Activated T-cell treated with anti-CD3 and anti-CD28 coated beads for 48 hours (primary cell): Measurements from ENCODE around the gene POLD2.

ENCODE experiments used
- DNase-seq: peaks from one replicate; pipeline ENCODE4 v3.0.0-alpha.2; 2020; ENCODE audit warnings: low read depth

Gene POLD2

GRCh38 chr7:44152971-44153947, 29.9 kb upstream of the POLD2 start:
- no peak for DNase-seq

GRCh38 chr7:44151956-44152355, 28.6 kb upstream of the POLD2 start:
- DNase-seq = no peak

- no peak for DNase-seq
These were observed 27.9 kb upstream of the POLD2 start for GRCh38 chr7:44150966-44151941.

- no peak for DNase-seq
These were observed 27.1 kb upstream of the POLD2 start for GRCh38 chr7:44150466-44150832.

- no peak for DNase-seq
These were observed 26.5 kb upstream of the POLD2 start for GRCh38 chr7:44149571-44150465.

DNA sequence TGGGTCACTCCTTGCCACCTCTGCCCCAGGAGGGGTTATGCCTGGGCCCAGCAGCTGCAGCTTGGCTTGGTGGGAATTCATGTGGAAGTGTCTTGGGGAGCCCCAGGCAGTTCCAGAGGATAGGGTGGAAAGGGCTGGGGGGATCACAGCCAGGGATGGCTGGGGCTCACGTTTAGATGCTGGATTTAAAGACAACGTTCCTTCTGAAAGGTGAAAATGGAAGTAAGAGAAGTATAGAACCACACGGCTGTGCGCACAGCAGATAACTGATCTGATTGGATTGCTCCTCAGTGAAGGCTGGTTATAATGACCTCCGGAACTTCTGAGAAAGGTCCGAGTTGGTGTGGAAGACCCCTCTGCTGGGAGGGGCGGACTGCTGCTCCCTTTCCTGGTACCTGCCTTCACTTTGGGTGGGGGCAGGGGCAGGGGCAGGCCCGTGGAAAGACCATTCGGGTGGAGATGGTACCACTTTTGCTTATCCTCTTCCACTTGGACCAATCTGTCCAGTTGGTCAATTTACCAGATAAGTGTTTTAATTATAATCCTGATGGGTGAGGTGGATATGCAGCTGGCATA, 25.7 kb upstream of the POLD2 start:
- DNase-seq = no peak

DNA sequence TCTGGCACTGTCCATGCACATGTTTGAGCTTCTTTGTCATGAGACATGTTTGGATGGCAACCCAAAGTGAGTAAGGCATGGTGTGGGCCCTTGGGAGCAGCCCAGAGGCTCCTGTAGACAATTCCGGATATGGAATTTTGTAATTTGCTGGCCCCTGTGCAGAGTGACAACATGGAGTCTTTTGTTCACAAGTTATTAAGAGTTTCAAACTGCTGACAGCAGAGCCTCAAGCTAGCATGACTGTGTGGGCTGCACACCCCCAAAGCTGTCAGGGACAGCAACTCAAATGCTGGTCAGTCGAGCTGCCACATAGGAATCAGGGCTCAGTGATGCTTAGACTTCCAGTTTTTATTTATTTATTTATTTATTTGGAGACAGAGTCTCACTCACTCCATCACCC, 24.8 kb upstream of the POLD2 start:
- DNase-seq = no peak

GRCh38 chr7:44147026-44147991, 24.0 kb upstream of the POLD2 start:
- DNase-seq = no peak

- DNase-seq = peak; percentile 52
These were observed 22.9 kb upstream of the POLD2 start for GRCh38 chr7:44145969-44146911.

- peak; percentile 47 for DNase-seq
These were observed 22.2 kb upstream of the POLD2 start for GRCh38 chr7:44145479-44145968.

GRCh38 chr7:44144968-44145478, 21.7 kb upstream of the POLD2 start:
- no peak for DNase-seq

GRCh38 chr7:44144426-44144967, 21.1 kb upstream of the POLD2 start:
- DNase-seq = no peak

DNA sequence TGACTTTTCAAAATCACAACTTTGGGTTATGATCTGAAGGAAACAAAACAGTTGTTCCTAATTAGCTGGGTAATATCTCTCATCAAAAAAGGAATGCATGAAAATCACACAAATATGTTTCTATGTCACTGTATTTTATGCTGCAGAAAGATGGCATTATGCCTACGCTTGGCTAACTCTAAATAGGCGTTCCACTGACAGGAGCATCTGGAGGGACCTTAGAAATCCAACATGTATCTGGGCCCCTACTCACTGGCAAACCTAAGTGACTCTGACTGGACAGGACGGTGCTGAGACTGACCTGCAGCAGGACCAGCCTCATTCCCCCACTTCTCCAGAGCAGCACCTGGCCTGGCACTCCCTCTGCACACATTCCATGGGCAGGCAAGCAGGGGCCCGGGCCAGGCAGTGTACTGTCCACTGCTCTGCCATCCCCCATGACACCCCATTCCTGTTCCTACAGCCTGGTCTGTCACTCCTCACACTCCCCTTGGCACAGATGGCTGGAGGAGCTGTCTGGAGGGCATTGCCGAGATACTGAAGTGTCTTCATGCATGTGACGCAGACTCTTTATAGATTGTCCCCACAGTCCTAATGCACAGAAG, 20.4 kb upstream of the POLD2 start:
- DNase-seq = no peak

GRCh38 chr7:44142028-44142427, 18.7 kb upstream of the POLD2 start:
- DNase-seq = no peak

- DNase-seq = no peak
These were observed 18.0 kb upstream of the POLD2 start, which contains the start of gene MYL7 for GRCh38 chr7:44141221-44141850. Gene MYL7, minus strand, starts transcription at chr7:44141332. Its CDS starts 27 bp downstream, at chr7:44141305.

GRCh38 chr7:44140341-44140740, 17.0 kb upstream of the POLD2 start:
- no peak for DNase-seq
